ENCODE results near the gene AKAP13.
"Not testable (repeated sequence)": the region's sequence is repeated elsewhere in the genome, so short reads cannot be mapped to it uniquely, and the experiment has no call there.

AKAP13 gene

GRCh38 chr15:85786781-85787114, 406.3 kb downstream of the AKAP13 start:
- no peak for DNase-seq (ENCODE audit: low read depth in 2 of 2)

GRCh38 chr15:85788771-85789495, 408.5 kb downstream of the AKAP13 start:
- no peak for DNase-seq (ENCODE audit: low read depth in 2 of 2)

DNA sequence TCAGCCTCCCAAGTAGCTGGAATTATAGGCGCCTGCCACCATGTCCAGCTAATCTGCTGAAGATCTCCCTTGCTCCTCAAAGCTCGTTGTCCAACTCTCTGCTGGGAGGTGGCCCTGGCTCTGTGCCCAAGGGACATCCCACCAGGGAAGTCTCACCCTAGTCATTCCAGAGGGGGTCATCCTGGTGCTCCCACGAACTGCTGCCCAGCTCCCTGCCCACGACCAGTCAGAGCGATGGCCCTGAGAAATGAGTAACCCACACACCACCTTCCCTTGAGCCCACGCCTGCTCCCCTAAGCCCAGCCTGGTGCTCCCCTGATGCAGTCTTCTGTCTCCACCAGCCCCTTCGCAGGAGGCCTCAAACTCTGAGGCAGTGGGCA, 409.1 kb downstream of the AKAP13 start:
- no peak for DNase-seq (ENCODE audit: low read depth in 2 of 2)

GRCh38 chr15:85792102-85792731, 411.8 kb downstream of the AKAP13 start:
- DNase-seq (ENCODE audit: low read depth in 2 of 2): no peak

- no peak for DNase-seq (ENCODE audit: low read depth in 2 of 2)
Measured at GRCh38 chr15:85792912-85793590, 412.6 kb downstream of the AKAP13 start.

GRCh38 chr15:85793641-85794597, 413.5 kb downstream of the AKAP13 start:
- DNase-seq (ENCODE audit: low read depth in 2 of 2): peak in 1 of 2 donors; percentile 9

DNA sequence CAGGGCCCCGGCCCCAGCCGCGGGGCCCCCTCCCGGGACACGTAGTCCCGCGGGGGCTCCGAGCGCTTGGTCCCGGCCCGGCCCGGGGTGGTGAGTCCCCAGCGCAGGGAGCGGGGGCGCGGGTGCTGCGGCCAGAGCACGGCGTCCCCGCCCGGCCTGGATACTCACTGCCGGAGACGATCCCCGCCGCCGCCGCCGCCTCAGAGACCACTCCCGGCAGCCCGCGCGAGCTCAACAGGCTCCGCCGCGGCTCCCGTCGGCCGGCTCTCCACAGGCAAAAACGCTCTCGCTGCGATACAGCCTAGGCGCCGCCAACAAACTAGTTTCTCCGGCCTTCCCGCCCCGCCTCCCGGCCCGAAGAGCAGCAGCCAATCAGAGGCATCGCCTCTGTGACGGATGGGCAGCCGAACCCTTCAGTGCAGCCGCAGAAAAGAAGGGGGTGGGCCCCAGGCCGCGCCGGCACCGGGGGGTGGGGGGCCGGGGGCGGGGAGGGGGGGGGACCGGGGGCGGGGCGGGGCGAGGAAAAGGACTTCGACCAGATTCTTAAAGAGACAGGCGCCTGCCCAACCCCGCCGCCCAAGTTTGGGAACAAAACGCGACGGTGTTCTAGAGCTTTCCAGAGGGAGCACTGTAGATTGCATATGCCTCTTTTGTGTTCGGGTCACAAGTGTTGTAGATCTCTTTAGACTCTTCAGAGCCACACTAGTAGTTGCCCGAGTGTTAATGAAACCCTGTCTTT, 414.4 kb downstream of the AKAP13 start, which contains the start of gene KLHL25:
Gene KLHL25, minus strand, starts transcription at position 328 of the 739 bp plus-strand sequence. CDS start 25,115 bp downstream, outside the sequence.
- DNase-seq (ENCODE audit: low read depth in 2 of 2): peak; percentile 81 to 87

DNA sequence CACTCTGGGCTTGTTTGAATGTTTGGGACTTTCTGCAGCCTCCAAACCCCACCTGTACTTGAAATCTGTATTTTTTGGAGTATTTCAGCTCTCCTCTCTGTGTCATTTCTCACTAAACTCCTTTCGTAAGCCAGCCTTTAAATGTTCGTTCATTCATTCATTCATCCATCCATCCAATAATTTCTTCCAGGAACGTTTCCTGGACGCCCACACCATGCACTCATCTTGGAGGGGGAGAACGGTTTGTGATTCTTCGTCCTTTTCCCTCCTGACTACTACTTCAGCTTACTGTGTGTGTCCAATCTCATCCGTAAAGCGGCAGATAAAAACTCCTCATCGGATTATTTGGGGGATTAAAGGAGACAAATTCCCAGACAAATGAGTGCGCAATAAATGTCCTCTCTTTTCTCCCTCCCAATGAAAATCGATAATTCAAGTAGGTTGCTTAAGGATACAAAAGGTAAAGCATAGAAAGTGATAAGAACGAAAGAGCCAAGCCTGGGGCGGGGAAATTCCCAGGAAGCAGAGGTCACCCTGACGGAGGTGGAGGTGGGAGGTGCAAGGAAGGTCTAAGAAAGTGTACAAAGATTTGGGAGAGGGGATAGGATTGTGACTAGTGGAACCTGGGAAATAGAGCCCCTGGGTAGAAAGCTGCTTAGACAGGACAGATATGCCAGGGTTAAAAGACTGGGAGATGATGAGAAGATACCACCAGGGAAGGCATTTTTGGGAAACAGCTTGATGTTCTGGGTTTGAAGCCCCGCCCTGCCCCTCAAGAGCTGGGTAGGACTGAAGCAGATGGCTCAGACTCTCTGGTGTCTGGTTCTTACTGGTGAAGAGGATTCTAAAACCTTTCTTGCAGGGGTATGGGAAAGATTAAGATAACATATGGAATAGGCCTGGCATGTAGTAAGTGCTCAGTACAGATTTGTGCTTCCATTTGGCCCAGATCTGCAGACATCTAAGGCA, 415.2 kb downstream of the AKAP13 start:
- DNase-seq (ENCODE audit: low read depth in 2 of 2): no peak

- DNase-seq (ENCODE audit: low read depth in 2 of 2): not testable (repeated sequence)
Measured at GRCh38 chr15:85796371-85796770, 416.0 kb downstream of the AKAP13 start.

All from activated CD8-positive, alpha-beta memory T cell treated with anti-CD3 and anti-CD28 coated beads for 4 hours (primary cell).